HCT116 (cell line): ENCODE data around the gene WRAP53. TPM values are rescaled to one million over a fixed set of nuclear protein-coding genes. Genes with fewer than 3 reads are reported as not detected.

ENCODE experiments used
- ATAC-seq: fragments of 200-7000 bp; cut with Tn5 transposase; 2 replicates; pipeline ENCODE4 v1.9.1; 2020; ENCODE audit warnings: mild to moderate bottlenecking, moderate library complexity
- BruUV-seq: library from RNA; stranded (reverse); fragments of 400-500 nt; replicated peaks from 2 replicates; lab custom pipeline; 2021; lab: Mats Ljungman, UMichigan
- CTCF ChIA-PET: fragments of 300-600 bp; sonication (Branson Sonifier 250); formaldehyde crosslinking; loops from one replicate; lab custom pipeline; 2021; ENCODE audit warnings: antibody characterized with exemption; lab: Charles Lee
- POLR2A ChIA-PET: fragments of 300-600, 350-600 bp; sonication (Branson Sonifier 250); formaldehyde crosslinking; loops from one replicate; lab custom pipeline; 2021; ENCODE audit warnings: antibody characterized with exemption; lab: Charles Lee
- RAD21 ChIA-PET, 2 experiments: fragments of 300-600 bp; sonication (Branson Sonifier 250); formaldehyde crosslinking; loops; one replicate each; lab custom pipeline; 2023; ENCODE audit warnings: low total read pairs in 2 of 2; ENCODE audit not compliant: uncharacterized antibody in 2 of 2, unreplicated experiment in 2 of 2, low non-redundant PET in 1 of 2; lab: Charles Lee
- DNase-seq: peaks from one replicate; pipeline ENCODE4 v3.0.0-alpha.2; 2010; ENCODE audit warnings: low read depth, low spot score
- H2AFZ ChIP-seq: fragments of 200-600 bp; shearing (Covaris generic), sonication (generic); 2 replicates; pipeline ENCODE4 v1.6.1; 2017; ENCODE audit warnings: low read depth, mixed run types, mixed read lengths, antibody characterized with exemption, low read length; ENCODE audit not compliant: poor library complexity, severe bottlenecking
- H3K27ac ChIP-seq: 2 replicates; pipeline ENCODE4 v1.5.1; 2012; ENCODE audit warnings: low read depth, low read length
- H3K27me3 ChIP-seq: fragments of 200-600 bp; sonication (generic); 2 replicates; pipeline ENCODE4 v1.6.1; 2016; ENCODE audit warnings: mixed run types, low read length, mixed read lengths; ENCODE audit not compliant: insufficient read depth
- H3K36me3 ChIP-seq, 2 experiments: fragments of 200-500 bp in 1 of 2; fragments of 200-600 bp in 1 of 2; sonication (Bioruptor generic) in 1 of 2; sonication (generic) in 1 of 2; 2 replicates each; pipeline versions ENCODE4 v1.5.1 to v1.6.1; 2014 to 2016; ENCODE audit warnings: low read length in 2 of 2, inconsistent platforms in 1 of 2, mixed read lengths in 1 of 2, mixed run types in 1 of 2; ENCODE audit not compliant: insufficient read depth in 2 of 2, control insufficient read depth in 1 of 2
- H3K4me1 ChIP-seq, 2 experiments: fragments of 200-600 bp in 1 of 2; sonication (generic) in 1 of 2; 2 replicates each; pipeline versions ENCODE4 v1.5.1 to v1.6.1; 2012 to 2017; ENCODE audit warnings: low read length in 2 of 2, inconsistent platforms in 1 of 2, mild to moderate bottlenecking in 1 of 2, mixed read lengths in 1 of 2, mixed run types in 1 of 2, moderate library complexity in 1 of 2; ENCODE audit not compliant: insufficient read depth in 2 of 2, control insufficient read depth in 1 of 2
- H3K4me2 ChIP-seq: fragments of 200-600 bp; sonication (generic); 2 replicates; pipeline ENCODE4 v1.6.1; 2017; ENCODE audit warnings: mixed run types, low read length, mixed read lengths
- H3K4me3 ChIP-seq, 2 experiments: fragments of 200-600 bp in 1 of 2; sonication (generic) in 1 of 2; replicated peaks in 1 of 2; 2 replicates each; pipeline ENCODE4 v1.5.1; 2011 to 2016; ENCODE audit warnings: low read length in 2 of 2, control low read depth in 1 of 2, low read depth in 1 of 2, mild to moderate bottlenecking in 1 of 2, mixed read lengths in 1 of 2, mixed run types in 1 of 2
- H3K79me2 ChIP-seq: fragments of 200-600 bp; sonication (generic); 2 replicates; pipeline ENCODE4 v1.6.1; 2017; ENCODE audit warnings: mild to moderate bottlenecking, mixed run types, low read length, moderate library complexity, mixed read lengths; ENCODE audit not compliant: insufficient read depth
- H3K9ac ChIP-seq: fragments of 200-600 bp; sonication (generic); 2 replicates; pipeline ENCODE4 v1.6.1; 2016; ENCODE audit warnings: low read length, mixed read lengths
- H3K9me2 ChIP-seq: fragments of 200-600 bp; sonication (generic), shearing (Covaris generic); 2 replicates; pipeline ENCODE4 v1.6.1; 2017; ENCODE audit warnings: mixed run types, mild to moderate bottlenecking, moderate library complexity; ENCODE audit not compliant: insufficient read depth
- H3K9me3 ChIP-seq, 2 experiments: fragments of 200-500 bp in 1 of 2; fragments of 200-600 bp in 1 of 2; sonication (Bioruptor generic) in 1 of 2; sonication (generic) in 1 of 2; 2 replicates each; pipeline ENCODE4 v1.6.1; 2014 to 2017; ENCODE audit warnings: low read length in 2 of 2, mixed read lengths in 2 of 2, inconsistent platforms in 1 of 2, low read depth in 1 of 2, mild to moderate bottlenecking in 1 of 2, mixed run types in 1 of 2, moderate library complexity in 1 of 2; ENCODE audit not compliant: control insufficient read depth in 1 of 2, insufficient read depth in 1 of 2
- H4K20me1 ChIP-seq: fragments of 200-600 bp; sonication (generic), shearing (Covaris generic); 2 replicates; pipeline ENCODE4 v1.6.1; 2017; ENCODE audit warnings: mixed run types, mild to moderate bottlenecking, moderate library complexity; ENCODE audit not compliant: insufficient read depth
- ATF3 ChIP-seq: IDR thresholded peaks from 2 replicates; pipeline ENCODE4 v1.6.1; 2012
- CEBPB ChIP-seq: IDR thresholded peaks from 2 replicates; pipeline ENCODE4 v1.6.1; 2012; ENCODE audit warnings: low read depth
- EGR1 ChIP-seq: IDR thresholded peaks from 2 replicates; pipeline ENCODE4 v1.6.1; 2012; ENCODE audit warnings: low read depth
- FOSL1 ChIP-seq: IDR thresholded peaks from 2 replicates; pipeline ENCODE4 v1.6.1; 2012; ENCODE audit warnings: low read depth
- JUND ChIP-seq: IDR thresholded peaks from 2 replicates; pipeline ENCODE4 v1.6.1; 2012
- POLR2A ChIP-seq: IDR thresholded peaks from 2 replicates; pipeline ENCODE4 v1.7.0; 2011; ENCODE audit warnings: borderline replicate concordance; ENCODE audit not compliant: insufficient read depth, insufficient read length; ENCODE audit errors: extremely low read depth
- SIN3A ChIP-seq: IDR thresholded peaks from 2 replicates; pipeline ENCODE4 v1.6.1; 2012; ENCODE audit warnings: low read depth
- SP1 ChIP-seq: IDR thresholded peaks from 2 replicates; pipeline ENCODE4 v1.6.1; 2012; ENCODE audit warnings: low read depth
- TCF7L2 ChIP-seq: IDR thresholded peaks from 2 replicates; pipeline ENCODE4 v1.7.0; 2011; ENCODE audit warnings: borderline replicate concordance, inconsistent platforms; ENCODE audit not compliant: insufficient read depth, insufficient read length; ENCODE audit errors: extremely low read depth
- YY1 ChIP-seq: IDR thresholded peaks from 2 replicates; pipeline ENCODE4 v1.6.1; 2011; ENCODE audit warnings: low read length, low read depth, moderate library complexity, mild to moderate bottlenecking; ENCODE audit not compliant: insufficient replicate concordance; ENCODE audit errors: extremely low read depth
- intact Hi-C: fragments of 100-400 bp; cut with micrococcal nuclease; formaldehyde crosslinking; loops from 2 replicates; pipeline ENCODE4 v1.10.0; 2022
- total RNA-seq: library from RNA; stranded (reverse); gene quantifications from one replicate; pipeline ENCODE4 v1.2.1, GENCODE V29; 2021; ENCODE audit not compliant: unreplicated experiment
- TF ChIP-seq, protein P1 (sequence below): IDR thresholded peaks from 2 replicates; pipeline ENCODE4 v1.6.1; 2012; ENCODE audit warnings: low read depth

Gene WRAP53
- total RNA-seq, 1 experiment from 2014 or later, result 28.8 TPM

DNA sequence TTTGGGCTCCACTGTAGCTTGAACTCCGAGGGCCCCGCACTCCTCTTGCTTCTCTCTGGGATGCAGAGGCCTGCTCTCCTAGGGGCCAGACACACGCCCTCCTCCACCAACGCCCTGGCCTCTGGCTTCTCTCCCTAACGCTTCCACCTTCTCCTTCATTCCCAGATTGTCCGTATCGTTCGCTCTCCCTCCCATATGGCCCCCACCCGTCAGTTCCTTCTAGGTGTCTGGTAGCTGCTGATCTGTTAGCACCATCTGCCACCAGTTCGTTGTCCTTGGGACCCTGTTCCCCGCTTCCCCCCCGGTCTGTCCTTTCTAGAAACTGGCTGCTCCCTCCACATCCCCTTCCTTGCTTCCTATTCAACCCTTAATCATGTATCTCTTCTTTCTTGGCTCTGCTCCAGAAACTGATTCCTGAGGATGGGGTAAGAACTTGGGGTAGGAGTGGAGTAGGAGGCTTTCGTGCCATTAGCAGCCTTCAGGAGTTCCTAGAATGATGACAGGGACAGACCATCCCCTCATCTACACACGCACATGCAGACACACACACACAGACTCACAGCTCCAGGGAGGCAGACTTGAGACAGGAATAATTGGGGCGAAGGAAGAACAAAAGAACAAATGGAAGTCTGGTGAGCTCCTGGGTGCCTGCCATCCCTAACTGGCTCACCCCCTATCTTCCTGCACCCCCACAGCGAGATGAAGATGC lies 33.3 kb upstream of the WRAP53 start:
- no peak overlapping the region for H3K4me3 ChIP-seq
- no peaks in the 10 kb centered on the region for H3K36me3 ChIP-seq
- H3K4me2 ChIP-seq, result no peak overlapping the region
- ChIA-PET CTCF (no interaction called here), POLR2A (interaction anchor here (0.5 kb wide), 1 partner anchor 251 kb away, joined by 3 read pairs; the partner anchor contains the start of gene TMEM256), RAD21 (no interaction called here)
- H3K79me2 ChIP-seq, result no peaks in the 10 kb centered on the region
- no peaks in the 10 kb centered on the region for H3K9me3 ChIP-seq
- BruUV-seq, result no TSS peak
- no peaks in the 10 kb centered on the region for H4K20me1 ChIP-seq
- no peaks in the 10 kb centered on the region; the same call in 1 of the 2 replicates for H3K27me3 ChIP-seq
- TF ChIP-seq ATF3 (no peak), JUND (no peak), SIN3A (no peak), TCF7L2 (no peak), CEBPB (no peak), EGR1 (no peak), SP1 (no peak), FOSL1 (no peak), YY1 (no peak), POLR2A (no peak)
- TF ChIP-seq, protein P1, sequence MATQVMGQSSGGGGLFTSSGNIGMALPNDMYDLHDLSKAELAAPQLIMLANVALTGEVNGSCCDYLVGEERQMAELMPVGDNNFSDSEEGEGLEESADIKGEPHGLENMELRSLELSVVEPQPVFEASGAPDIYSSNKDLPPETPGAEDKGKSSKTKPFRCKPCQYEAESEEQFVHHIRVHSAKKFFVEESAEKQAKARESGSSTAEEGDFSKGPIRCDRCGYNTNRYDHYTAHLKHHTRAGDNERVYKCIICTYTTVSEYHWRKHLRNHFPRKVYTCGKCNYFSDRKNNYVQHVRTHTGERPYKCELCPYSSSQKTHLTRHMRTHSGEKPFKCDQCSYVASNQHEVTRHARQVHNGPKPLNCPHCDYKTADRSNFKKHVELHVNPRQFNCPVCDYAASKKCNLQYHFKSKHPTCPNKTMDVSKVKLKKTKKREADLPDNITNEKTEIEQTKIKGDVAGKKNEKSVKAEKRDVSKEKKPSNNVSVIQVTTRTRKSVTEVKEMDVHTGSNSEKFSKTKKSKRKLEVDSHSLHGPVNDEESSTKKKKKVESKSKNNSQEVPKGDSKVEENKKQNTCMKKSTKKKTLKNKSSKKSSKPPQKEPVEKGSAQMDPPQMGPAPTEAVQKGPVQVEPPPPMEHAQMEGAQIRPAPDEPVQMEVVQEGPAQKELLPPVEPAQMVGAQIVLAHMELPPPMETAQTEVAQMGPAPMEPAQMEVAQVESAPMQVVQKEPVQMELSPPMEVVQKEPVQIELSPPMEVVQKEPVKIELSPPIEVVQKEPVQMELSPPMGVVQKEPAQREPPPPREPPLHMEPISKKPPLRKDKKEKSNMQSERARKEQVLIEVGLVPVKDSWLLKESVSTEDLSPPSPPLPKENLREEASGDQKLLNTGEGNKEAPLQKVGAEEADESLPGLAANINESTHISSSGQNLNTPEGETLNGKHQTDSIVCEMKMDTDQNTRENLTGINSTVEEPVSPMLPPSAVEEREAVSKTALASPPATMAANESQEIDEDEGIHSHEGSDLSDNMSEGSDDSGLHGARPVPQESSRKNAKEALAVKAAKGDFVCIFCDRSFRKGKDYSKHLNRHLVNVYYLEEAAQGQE, result no peak
- DNase-seq (no peak), ATAC-seq (no peak)
- H2AFZ ChIP-seq, result no peak overlapping the region
- H3K9ac ChIP-seq, result no peak overlapping the region
- intact Hi-C loops, result no loop called here
- peaks cover 7% of the 10 kb centered on the region in 2 experiments; a peak in 3 of 4 replicates for H3K4me1 ChIP-seq
- no peaks in the 10 kb centered on the region for H3K9me2 ChIP-seq
- no peak overlapping the region for H3K27ac ChIP-seq
